Esophagus muscularis mucosa (tissue), 4 donors: ENCODE measurements around the gene SLC25A30.

ENCODE experiments used
- EP300 ChIP-seq: sonication (generic); formaldehyde crosslinking; IDR thresholded peaks from one replicate; pipeline ENCODE4 v1.6.1; 2017; ENCODE audit warnings: antibody characterized with exemption
- POLR2A ChIP-seq: fragments of 450-650 bp; IDR thresholded peaks from one replicate; pipeline ENCODE4 v1.6.1; 2017; ENCODE audit warnings: antibody characterized with exemption, moderate library complexity, mild to moderate bottlenecking, low read depth
- TF ChIP-seq, protein P1 (sequence below), 3 experiments: fragments of 200-600 bp in 2 of 3; fragments of 450-650 bp in 1 of 3; sonication (generic) in 2 of 3; IDR thresholded peaks; one replicate each; pipeline ENCODE4 v1.5.1; 2017 to 2019; ENCODE audit warnings: antibody characterized with exemption in 3 of 3, mild to moderate bottlenecking in 2 of 3, moderate library complexity in 1 of 3

DNA sequence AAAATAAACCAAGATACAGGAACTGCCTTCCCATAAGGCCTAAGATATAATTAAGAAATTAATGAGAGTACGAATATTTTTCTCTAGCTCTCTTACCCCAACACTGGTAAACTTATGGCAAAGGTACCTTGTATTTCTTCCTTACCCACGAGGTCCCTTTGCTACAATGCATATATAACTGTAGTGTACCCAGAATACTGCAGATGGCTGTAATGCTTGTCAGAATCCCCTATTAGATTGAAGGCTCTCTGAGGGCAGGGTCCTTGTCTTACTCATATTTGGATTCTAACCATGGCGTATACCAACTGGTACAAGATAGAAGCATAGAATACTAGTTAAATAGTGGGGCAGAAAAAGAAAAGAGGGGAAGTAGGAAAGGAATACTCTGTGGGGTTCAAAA, 15.1 kb downstream of the SLC25A30 start:
- TF ChIP-seq, protein P1, sequence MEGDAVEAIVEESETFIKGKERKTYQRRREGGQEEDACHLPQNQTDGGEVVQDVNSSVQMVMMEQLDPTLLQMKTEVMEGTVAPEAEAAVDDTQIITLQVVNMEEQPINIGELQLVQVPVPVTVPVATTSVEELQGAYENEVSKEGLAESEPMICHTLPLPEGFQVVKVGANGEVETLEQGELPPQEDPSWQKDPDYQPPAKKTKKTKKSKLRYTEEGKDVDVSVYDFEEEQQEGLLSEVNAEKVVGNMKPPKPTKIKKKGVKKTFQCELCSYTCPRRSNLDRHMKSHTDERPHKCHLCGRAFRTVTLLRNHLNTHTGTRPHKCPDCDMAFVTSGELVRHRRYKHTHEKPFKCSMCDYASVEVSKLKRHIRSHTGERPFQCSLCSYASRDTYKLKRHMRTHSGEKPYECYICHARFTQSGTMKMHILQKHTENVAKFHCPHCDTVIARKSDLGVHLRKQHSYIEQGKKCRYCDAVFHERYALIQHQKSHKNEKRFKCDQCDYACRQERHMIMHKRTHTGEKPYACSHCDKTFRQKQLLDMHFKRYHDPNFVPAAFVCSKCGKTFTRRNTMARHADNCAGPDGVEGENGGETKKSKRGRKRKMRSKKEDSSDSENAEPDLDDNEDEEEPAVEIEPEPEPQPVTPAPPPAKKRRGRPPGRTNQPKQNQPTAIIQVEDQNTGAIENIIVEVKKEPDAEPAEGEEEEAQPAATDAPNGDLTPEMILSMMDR (IDR thresholded peaks at IDR 0.05), result no peak
- TF ChIP-seq POLR2A, result no peak
- no peak for TF ChIP-seq EP300
